Neural crest cell (in vitro differentiated cells): ENCODE measurements around the gene TM6SF1. TPM values are rescaled to one million over a fixed set of nuclear protein-coding genes. Genes with fewer than 3 reads are reported as not detected.
"Not testable (repeated sequence)": the region's sequence is repeated elsewhere in the genome, so short reads cannot be mapped to it uniquely, and the experiment has no call there.

Experiments used
- DNase-seq: peaks from one replicate; pipeline ENCODE4 v3.0.0; 2021; ENCODE audit warnings: low read depth, mixed read lengths, low spot score
- H3K27ac Mint-ChIP-seq: one replicate; pipeline ENCODE4 v1.8.0; 2021; ENCODE audit warnings: mild to moderate bottlenecking, mixed read lengths; ENCODE audit not compliant: unreplicated experiment
- H3K27me3 Mint-ChIP-seq: 2 replicates; pipeline ENCODE4 v1.8.0; 2021; ENCODE audit warnings: low read depth, mild to moderate bottlenecking, mixed read lengths
- H3K36me3 Mint-ChIP-seq: 2 replicates; pipeline ENCODE4 v1.8.0; 2021; ENCODE audit warnings: low read depth, mild to moderate bottlenecking, mixed read lengths
- H3K4me1 Mint-ChIP-seq: 2 replicates; pipeline ENCODE4 v1.8.0; 2021; ENCODE audit warnings: mixed read lengths
- H3K4me3 Mint-ChIP-seq: one replicate; pipeline ENCODE4 v1.8.0; 2021; ENCODE audit warnings: mild to moderate bottlenecking, mixed read lengths
- H3K9me3 Mint-ChIP-seq: 2 replicates; pipeline ENCODE4 v1.8.0; 2021; ENCODE audit warnings: mixed read lengths
- total RNA-seq: library from RNA; stranded (reverse); gene quantifications from 2 replicates; pipeline ENCODE4 v1.2.1, GENCODE V29; 2021
- TF ChIP-seq, protein P1 (sequence below): fragments of 200-600 bp; sonication (generic); conservative IDR thresholded peaks from 2 replicates; pipeline ENCODE4 v1.5.0; 2021; ENCODE audit warnings: antibody characterized with exemption, mild to moderate bottlenecking

The TM6SF1 gene
- total RNA-seq, 1 donor from 2014 or later, result 0.16 TPM

DNA sequence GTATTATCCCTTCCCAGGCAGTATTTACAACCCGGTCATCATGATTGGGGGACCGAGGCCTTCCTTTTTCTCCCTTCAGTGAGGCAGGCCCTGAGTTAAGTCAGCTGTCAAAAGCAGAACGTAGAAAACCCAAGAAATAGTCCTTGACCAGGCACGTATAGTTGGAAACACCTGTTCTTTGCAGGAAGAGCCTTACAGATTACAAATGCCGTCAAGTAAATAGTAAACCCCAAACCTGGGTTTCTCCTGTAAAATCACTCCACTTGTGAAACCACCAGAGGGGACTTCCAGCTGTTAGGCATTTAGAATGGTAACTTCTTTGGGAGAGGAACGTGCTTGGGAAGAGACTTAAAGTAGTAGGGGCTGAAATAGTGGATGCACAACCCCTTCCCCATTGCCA is 39.4 kb upstream of the TM6SF1 start:
- H3K27me3 Mint-ChIP-seq, result no peaks in the 10 kb centered on the region
- no peak for DNase-seq
- no peaks in the 10 kb centered on the region for H3K4me1 Mint-ChIP-seq
- H3K4me3 Mint-ChIP-seq, result peak overlapping the region; percentile 78
- no peaks in the 10 kb centered on the region for H3K9me3 Mint-ChIP-seq
- TF ChIP-seq, protein P1, sequence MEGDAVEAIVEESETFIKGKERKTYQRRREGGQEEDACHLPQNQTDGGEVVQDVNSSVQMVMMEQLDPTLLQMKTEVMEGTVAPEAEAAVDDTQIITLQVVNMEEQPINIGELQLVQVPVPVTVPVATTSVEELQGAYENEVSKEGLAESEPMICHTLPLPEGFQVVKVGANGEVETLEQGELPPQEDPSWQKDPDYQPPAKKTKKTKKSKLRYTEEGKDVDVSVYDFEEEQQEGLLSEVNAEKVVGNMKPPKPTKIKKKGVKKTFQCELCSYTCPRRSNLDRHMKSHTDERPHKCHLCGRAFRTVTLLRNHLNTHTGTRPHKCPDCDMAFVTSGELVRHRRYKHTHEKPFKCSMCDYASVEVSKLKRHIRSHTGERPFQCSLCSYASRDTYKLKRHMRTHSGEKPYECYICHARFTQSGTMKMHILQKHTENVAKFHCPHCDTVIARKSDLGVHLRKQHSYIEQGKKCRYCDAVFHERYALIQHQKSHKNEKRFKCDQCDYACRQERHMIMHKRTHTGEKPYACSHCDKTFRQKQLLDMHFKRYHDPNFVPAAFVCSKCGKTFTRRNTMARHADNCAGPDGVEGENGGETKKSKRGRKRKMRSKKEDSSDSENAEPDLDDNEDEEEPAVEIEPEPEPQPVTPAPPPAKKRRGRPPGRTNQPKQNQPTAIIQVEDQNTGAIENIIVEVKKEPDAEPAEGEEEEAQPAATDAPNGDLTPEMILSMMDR, result no peak
- H3K27ac Mint-ChIP-seq, result no peak overlapping the region
- H3K36me3 Mint-ChIP-seq, result peaks cover 3% of the 10 kb centered on the region

DNA sequence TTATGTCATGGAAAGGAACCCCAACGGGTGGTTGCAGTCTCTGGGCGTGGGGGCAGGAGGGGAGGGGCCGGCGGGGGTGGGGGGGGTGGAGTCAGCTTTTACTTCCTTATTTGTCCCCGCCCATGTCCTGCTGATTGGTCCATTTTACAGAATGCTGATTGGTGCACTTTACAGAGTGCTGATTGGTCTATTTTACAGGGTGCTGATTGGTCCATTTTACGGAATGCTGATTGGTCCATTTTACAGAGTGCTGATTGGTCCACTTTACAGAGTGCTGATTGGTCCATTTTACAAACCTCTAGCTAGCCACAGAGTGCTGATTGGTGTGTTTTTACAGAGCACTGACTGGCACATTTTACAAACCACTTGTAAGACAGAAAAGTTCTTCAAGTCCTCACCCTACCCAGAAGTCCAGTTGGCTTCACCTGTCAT is 38.2 kb upstream of the TM6SF1 start:
- H3K27me3 Mint-ChIP-seq, result not testable (repeated sequence)

DNA sequence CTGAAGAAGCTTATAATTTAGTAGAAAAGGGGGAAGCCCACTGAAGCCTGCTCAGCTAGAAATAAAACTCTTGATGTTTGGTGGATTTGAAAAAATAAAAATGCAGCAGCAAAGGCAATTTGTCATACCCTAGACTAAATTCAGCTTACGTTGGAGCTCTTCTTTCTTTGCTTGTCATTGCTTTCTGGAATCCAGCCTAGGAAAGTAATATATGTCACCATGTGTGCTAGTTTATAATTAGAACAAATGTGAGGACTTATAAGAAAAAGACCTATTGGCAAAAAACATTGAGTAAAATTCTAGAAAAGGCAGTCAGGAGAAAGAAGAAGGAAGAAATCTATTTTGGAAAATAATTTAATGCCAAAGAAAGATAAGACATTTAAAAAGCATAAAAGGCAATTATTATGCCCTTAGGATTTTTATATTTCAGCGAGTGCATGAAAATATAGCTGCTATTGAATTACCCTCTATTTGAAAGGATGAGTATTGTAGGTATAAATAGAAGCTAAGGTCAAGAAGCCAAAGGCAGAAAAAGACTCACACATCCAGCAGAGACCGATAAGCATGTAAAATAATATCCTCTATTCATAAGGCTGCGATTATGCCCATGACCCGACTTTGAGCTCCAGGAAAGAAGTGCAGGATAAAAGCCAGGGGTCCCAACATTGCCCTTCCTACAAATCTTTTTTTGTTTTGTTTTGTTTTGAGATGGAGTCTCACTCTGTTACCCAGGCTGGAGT is 29.8 kb upstream of the TM6SF1 start:
- peaks cover 15% of the 10 kb centered on the region for H3K27me3 Mint-ChIP-seq
- TF ChIP-seq, protein P1, result no peak
- peaks cover 6% of the 10 kb centered on the region for H3K36me3 Mint-ChIP-seq
- H3K9me3 Mint-ChIP-seq, result peaks cover 10% of the 10 kb centered on the region
- no peak for DNase-seq
- H3K4me3 Mint-ChIP-seq, result peak overlapping the region; percentile 4
- peaks cover 14% of the 10 kb centered on the region for H3K4me1 Mint-ChIP-seq
- no peak overlapping the region for H3K27ac Mint-ChIP-seq

More for the DNA sequence above, 38.2 kb upstream of the TM6SF1 start:
- not testable (repeated sequence) for DNase-seq, H3K9me3 Mint-ChIP-seq, H3K4me1 Mint-ChIP-seq, H3K27ac Mint-ChIP-seq, H3K36me3 Mint-ChIP-seq
- H3K4me3 Mint-ChIP-seq, result peak overlapping the region; percentile 59

DNA sequence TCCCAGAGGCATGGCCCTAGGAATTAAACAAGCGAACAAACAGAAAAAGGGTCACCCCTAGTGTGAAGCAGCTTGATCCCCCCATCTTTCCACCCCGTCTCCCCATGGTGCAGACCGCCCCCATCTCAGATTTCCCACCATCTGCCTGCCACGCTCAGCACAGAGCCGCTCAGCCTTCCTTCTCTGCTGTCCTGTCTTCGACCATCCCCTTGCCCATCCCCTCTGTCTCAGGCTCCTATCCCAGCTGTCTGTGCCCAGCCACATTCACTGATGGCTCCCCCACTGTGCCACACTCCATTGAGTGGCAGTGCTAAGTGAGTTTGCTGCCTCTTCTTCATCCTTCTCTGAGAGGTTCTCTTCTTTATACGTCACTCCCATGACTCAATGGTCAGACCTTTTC is 28.7 kb upstream of the TM6SF1 start:
- H3K27me3 Mint-ChIP-seq, result peaks cover 15% of the 10 kb centered on the region
- no peak overlapping the region for H3K4me3 Mint-ChIP-seq
- no peak overlapping the region for H3K27ac Mint-ChIP-seq
- peaks cover 6% of the 10 kb centered on the region for H3K36me3 Mint-ChIP-seq
- TF ChIP-seq, protein P1, result no peak
- peaks cover 14% of the 10 kb centered on the region for H3K4me1 Mint-ChIP-seq
- no peak for DNase-seq
- H3K9me3 Mint-ChIP-seq, result peaks cover 10% of the 10 kb centered on the region

DNA sequence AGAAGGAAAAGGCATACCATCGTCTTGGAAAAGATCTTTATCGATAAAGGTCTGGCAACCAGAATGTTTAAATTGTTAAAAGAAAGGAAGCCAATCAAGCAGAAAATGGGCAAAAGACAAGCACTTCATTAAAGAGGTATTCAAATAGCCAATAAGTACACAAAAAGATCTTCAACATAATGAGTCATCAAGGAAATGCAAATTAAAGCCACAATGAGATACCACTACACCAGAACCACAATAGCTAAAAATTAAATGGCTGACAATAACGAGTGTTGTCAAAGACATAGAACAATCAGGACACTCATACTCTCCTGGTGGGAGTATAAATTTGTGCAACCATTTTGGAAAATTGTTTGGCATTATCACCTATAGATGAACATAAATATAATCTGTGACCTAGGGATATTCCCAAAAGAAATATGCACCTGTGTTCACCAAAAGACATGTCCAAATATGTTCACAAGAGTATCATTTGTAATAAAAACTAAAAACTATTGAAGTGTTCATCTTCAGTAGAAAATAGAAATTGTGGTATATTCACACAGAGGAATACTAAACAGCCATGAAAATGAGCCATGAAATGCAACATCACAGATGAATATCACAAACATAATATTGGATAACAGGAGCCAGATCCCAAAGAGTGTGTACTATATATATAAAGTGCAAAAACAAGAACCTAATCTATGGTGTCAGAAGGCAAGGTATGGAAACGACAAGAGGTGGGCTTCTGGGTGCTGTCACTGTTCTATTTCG is 26.0 kb upstream of the TM6SF1 start:
- Mint-ChIP-seq H3K4me1 (peaks cover 14% of the 10 kb centered on the region), H3K9me3 (no peaks in the 10 kb centered on the region), H3K4me3 (no peak overlapping the region), H3K27me3 (peaks cover 15% of the 10 kb centered on the region), H3K36me3 (no peaks in the 10 kb centered on the region), H3K27ac (no peak overlapping the region)
- TF ChIP-seq, protein P1, result no peak
- DNase-seq, result no peak
